Glutamatergic neuron (in vitro differentiated cells): Measurements from ENCODE around the gene RNF32. TPM values are rescaled to one million over a fixed set of nuclear protein-coding genes. Genes with fewer than 3 reads are reported as not detected.

Source experiments
- DNase-seq: peaks from one replicate; pipeline ENCODE4 v3.0.0; 2022
- H3K27ac Mint-ChIP-seq: one replicate; pipeline ENCODE4 v1.8.0; 2020; ENCODE audit warnings: mild to moderate bottlenecking, mixed read lengths, inconsistent platforms; ENCODE audit not compliant: unreplicated experiment
- H3K27me3 Mint-ChIP-seq: one replicate; pipeline ENCODE4 v1.8.0; 2020; ENCODE audit warnings: mild to moderate bottlenecking, moderate library complexity, mixed read lengths, inconsistent platforms; ENCODE audit not compliant: unreplicated experiment
- H3K36me3 Mint-ChIP-seq: one replicate; pipeline ENCODE4 v1.8.0; 2020; ENCODE audit warnings: mild to moderate bottlenecking, mixed read lengths, inconsistent platforms; ENCODE audit not compliant: unreplicated experiment
- H3K4me1 Mint-ChIP-seq: one replicate; pipeline ENCODE4 v1.8.0; 2020; ENCODE audit warnings: mild to moderate bottlenecking, low read depth, mixed read lengths, inconsistent platforms; ENCODE audit not compliant: unreplicated experiment
- H3K4me3 Mint-ChIP-seq: one replicate; pipeline ENCODE4 v1.8.0; 2020; ENCODE audit warnings: mild to moderate bottlenecking, mixed read lengths, inconsistent platforms; ENCODE audit not compliant: unreplicated experiment
- H3K9me3 Mint-ChIP-seq: one replicate; pipeline ENCODE4 v1.8.0; 2020; ENCODE audit warnings: mild to moderate bottlenecking, moderate library complexity, mixed read lengths, inconsistent platforms; ENCODE audit not compliant: unreplicated experiment
- CTCF ChIP-seq: fragments of 200-600 bp; sonication (generic); IDR thresholded peaks from one replicate; pipeline ENCODE4 v1.5.0; 2021; ENCODE audit not compliant: partially characterized antibody, unreplicated experiment
- total RNA-seq: library from RNA; stranded (reverse); fragmentation: NEBNext Ultra II Directional; extraction: Animal tissue kit (Norgen Biotek cat#: 25700); gene quantifications from one replicate; pipeline ENCODE4 v1.2.1, GENCODE V29; 2021; ENCODE audit not compliant: unreplicated experiment

RNF32 gene
- total RNA-seq, 1 donor from 2014 or later = 2.2 TPM

GRCh38 chr7:156606135-156606534 is 34.4 kb upstream of the RNF32 start:
- TF ChIP-seq CTCF = no peak
- no peak overlapping the region for H3K4me3 Mint-ChIP-seq
- peaks cover 2% of the 10 kb centered on the region for H3K27me3 Mint-ChIP-seq
- DNase-seq = no peak
- H3K27ac Mint-ChIP-seq = no peak overlapping the region
- H3K36me3 Mint-ChIP-seq = no peaks in the 10 kb centered on the region
- H3K9me3 Mint-ChIP-seq = peaks cover 1% of the 10 kb centered on the region
- H3K4me1 Mint-ChIP-seq = no peaks in the 10 kb centered on the region

- Mint-ChIP-seq H3K36me3 (no peaks in the 10 kb centered on the region), H3K4me1 (no peaks in the 10 kb centered on the region), H3K9me3 (peaks cover 1% of the 10 kb centered on the region), H3K4me3 (no peak overlapping the region), H3K27me3 (peaks cover 2% of the 10 kb centered on the region), H3K27ac (no peak overlapping the region)
- no peak for TF ChIP-seq CTCF
- DNase-seq = no peak
Measured at GRCh38 chr7:156606691-156607331, 33.8 kb upstream of the RNF32 start.

DNA sequence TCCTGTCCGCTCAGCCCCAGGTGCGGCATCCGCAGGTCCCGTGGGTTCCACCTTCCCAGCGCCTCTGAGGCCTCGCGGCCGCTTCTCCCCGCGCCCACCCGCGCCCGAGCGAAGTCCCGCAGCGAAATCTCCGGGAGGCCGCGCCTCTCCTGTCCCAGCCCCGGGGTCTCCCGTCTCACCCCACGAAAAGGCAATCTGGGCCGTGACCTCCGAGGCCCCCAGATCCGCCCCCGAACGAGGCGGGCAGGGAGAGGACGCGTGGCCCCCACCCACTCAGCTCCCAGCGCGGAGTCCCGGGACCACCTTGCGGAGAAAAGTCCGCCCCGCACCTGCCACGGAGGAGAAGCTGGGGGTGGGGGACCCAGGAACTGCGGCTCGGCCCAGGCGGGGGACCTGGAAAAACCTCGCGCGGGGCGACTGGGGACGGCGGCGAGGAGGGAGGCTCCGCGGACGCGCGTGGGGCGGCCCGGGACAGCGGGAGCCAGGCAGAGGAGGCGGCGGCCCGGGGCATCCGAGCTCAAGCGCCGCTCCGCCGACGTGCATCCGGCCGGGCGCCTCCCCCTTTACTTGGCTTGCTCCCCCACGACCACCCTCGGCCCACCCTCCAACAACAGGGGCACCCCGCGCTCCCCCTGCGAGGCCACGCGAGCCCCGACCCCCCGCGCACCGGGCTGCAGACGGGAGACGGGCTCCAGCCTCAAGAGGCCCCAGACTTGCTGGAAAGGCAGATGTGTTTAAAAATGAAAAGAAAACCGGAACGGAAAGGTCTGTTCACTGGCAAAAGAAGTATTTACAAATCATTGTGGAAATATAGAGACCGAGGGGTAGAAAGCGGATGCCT is 33.0 kb upstream of the RNF32 start:
- H3K4me3 Mint-ChIP-seq = no peak overlapping the region
- TF ChIP-seq CTCF = no peak
- DNase-seq = no peak
- H3K36me3 Mint-ChIP-seq = no peaks in the 10 kb centered on the region
- H3K27ac Mint-ChIP-seq = no peak overlapping the region
- peaks cover 1% of the 10 kb centered on the region for H3K9me3 Mint-ChIP-seq
- peaks cover 2% of the 10 kb centered on the region for H3K27me3 Mint-ChIP-seq
- no peaks in the 10 kb centered on the region for H3K4me1 Mint-ChIP-seq

- Mint-ChIP-seq H3K27ac (no peak overlapping the region), H3K36me3 (no peaks in the 10 kb centered on the region), H3K27me3 (peaks cover 2% of the 10 kb centered on the region), H3K4me1 (no peaks in the 10 kb centered on the region), H3K9me3 (peaks cover 1% of the 10 kb centered on the region), H3K4me3 (no peak overlapping the region)
- TF ChIP-seq CTCF = no peak
- DNase-seq = no peak
Measured at GRCh38 chr7:156608173-156608478, 32.4 kb upstream of the RNF32 start.
